Panc1 (cell line): ENCODE measurements around the gene ZNF385C. TPM values are rescaled to one million over a fixed set of nuclear protein-coding genes. Genes with fewer than 3 reads are reported as not detected.

Source experiments
- ATAC-seq: fragments of 200-7000 bp; cut with Tn5 transposase; 2 replicates; pipeline ENCODE4 v1.9.1; 2020; ENCODE audit warnings: mild to moderate bottlenecking, moderate library complexity
- BruUV-seq: library from RNA; stranded (reverse); fragments of 400-500 nt; replicated peaks from 2 replicates; lab custom pipeline; 2021; lab: Mats Ljungman, UMichigan
- CTCF ChIA-PET: fragments of 300-600 bp; sonication (Branson Sonifier 250); formaldehyde crosslinking; loops from one replicate; lab custom pipeline; 2022; ENCODE audit warnings: antibody characterized with exemption; lab: Charles Lee
- POLR2A ChIA-PET: fragments of 300-600 bp; sonication (Branson Sonifier 250); formaldehyde crosslinking; loops from one replicate; lab custom pipeline; 2022; ENCODE audit warnings: antibody characterized with exemption; lab: Charles Lee
- DNase-seq: peaks from one replicate; pipeline ENCODE4 v3.0.0-alpha.2; 2010; ENCODE audit warnings: low read depth, low spot score
- H3K27ac ChIP-seq: 2 replicates; pipeline ENCODE4 v1.5.1; 2011; ENCODE audit warnings: mild to moderate bottlenecking, low read length, inconsistent platforms
- H3K27me3 ChIP-seq: fragments of 200-500 bp; sonication (Bioruptor generic); 2 replicates; pipeline ENCODE4 v1.6.0; 2014; ENCODE audit warnings: low read length, inconsistent platforms; ENCODE audit not compliant: control insufficient read depth, insufficient read depth
- H3K36me3 ChIP-seq: fragments of 200-500 bp; sonication (Bioruptor generic); 2 replicates; pipeline ENCODE4 v1.5.1; 2014; ENCODE audit warnings: inconsistent platforms, mild to moderate bottlenecking, low read length, moderate library complexity; ENCODE audit not compliant: control insufficient read depth, insufficient read depth
- H3K4me1 ChIP-seq: 2 replicates; pipeline ENCODE4 v1.5.1; 2011; ENCODE audit warnings: inconsistent platforms, mild to moderate bottlenecking, low read length, moderate library complexity; ENCODE audit not compliant: control insufficient read depth, insufficient read depth
- H3K4me3 ChIP-seq, 2 experiments: 2 replicates each; pipeline ENCODE4 v1.5.1; 2011 to 2012; ENCODE audit warnings: low read depth in 2 of 2, low read length in 2 of 2, mild to moderate bottlenecking in 2 of 2, inconsistent platforms in 1 of 2, moderate library complexity in 1 of 2
- H3K9me3 ChIP-seq: fragments of 200-500 bp; sonication (Bioruptor generic); 2 replicates; pipeline ENCODE4 v1.5.1; 2014; ENCODE audit warnings: low read depth, mild to moderate bottlenecking, inconsistent platforms, low read length, moderate library complexity; ENCODE audit not compliant: control insufficient read depth, insufficient read depth
- POLR2AphosphoS5 ChIP-seq: IDR thresholded peaks from 2 replicates; pipeline ENCODE4 v1.6.1; 2012; ENCODE audit warnings: mild to moderate bottlenecking, low read depth, low read length, moderate library complexity
- SIN3A ChIP-seq: IDR thresholded peaks from 2 replicates; pipeline ENCODE4 v1.6.1; 2012; ENCODE audit warnings: low read depth, mild to moderate bottlenecking, low read length, moderate library complexity, borderline replicate concordance; ENCODE audit not compliant: insufficient read depth
- TCF7L2 ChIP-seq: IDR thresholded peaks from 2 replicates; pipeline ENCODE4 v1.6.1; 2011; ENCODE audit warnings: mild to moderate bottlenecking, low read depth, low read length, inconsistent platforms
- in situ Hi-C: cut with HindIII; loops from 2 replicates; pipeline ENCODE4 v1.10.0; 2016; ENCODE audit warnings: low sequenced_read_pairs, low pct_unique_long_range_greater_than_20kb
- intact Hi-C: fragments of 100-400 bp; cut with micrococcal nuclease; formaldehyde crosslinking; loops from one replicate; pipeline ENCODE4 v1.10.0; 2022; ENCODE audit not compliant: unreplicated experiment
- total RNA-seq: library from RNA; stranded (reverse); gene quantifications from one replicate; pipeline ENCODE4 v1.2.1, GENCODE V29; 2021; ENCODE audit not compliant: unreplicated experiment
- TF ChIP-seq, protein P1 (sequence below): fragments of 450-650 bp; IDR thresholded peaks from 2 replicates; pipeline ENCODE4 v1.5.1; 2017; ENCODE audit warnings: mild to moderate bottlenecking
- TF ChIP-seq, protein P2 (sequence below), 2 experiments: IDR thresholded peaks; 2 replicates each; pipeline ENCODE4 v1.6.1; 2011 to 2012; ENCODE audit warnings: low read depth in 2 of 2, control low read depth in 1 of 2, low read length in 1 of 2, mild to moderate bottlenecking in 1 of 2, moderate library complexity in 1 of 2; ENCODE audit not compliant: insufficient read depth in 1 of 2

The ZNF385C gene
- total RNA-seq, 1 experiment from 2014 or later: 0.21 TPM

DNA sequence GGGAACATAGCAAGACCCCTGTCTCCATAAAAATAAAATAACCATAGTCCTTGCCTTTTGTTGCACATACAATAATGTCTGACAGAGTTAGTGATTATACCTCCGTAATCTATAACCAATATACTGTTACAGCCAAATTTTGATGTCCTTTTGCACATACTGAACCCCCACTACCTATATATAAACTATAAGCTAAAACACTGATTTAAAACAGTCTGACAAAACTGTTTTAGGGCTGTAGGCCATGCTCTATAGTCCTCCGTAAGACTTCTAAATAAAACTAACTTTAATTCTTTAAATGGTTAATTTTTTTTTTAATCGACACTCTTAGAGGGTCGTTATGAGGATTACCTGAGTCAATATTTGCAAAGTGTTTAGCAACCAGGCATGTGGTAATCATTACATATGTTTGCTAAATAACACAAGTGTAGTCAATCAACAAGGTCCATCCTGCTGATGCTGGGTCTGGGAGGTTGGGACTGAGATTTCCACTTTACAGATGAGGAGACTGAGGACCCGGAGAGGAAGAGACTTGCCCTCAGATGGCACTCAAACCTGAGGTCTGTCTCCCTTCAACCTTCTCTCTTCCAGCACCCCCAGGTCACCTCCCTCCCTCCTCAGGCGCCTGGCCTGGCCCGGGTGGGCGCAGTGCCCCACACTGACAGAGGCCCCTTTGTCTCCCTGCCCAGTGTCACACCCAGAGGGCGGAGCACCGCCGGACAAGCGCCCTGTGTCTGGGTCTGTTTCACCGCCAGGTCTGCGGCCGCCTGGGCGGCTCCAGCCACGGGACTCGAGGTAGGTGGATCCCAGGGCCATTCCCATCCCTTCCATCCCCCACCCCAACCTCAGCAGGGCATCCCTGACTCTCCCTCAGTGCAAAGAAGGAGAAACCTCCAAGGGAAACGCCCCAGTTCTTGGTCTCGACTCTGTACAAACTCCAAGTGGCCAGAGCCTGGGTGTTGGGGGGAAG lies 10.3 kb downstream of the ZNF385C start:
- ATAC-seq (no peak; the same call in 1 of the 2 replicates), DNase-seq (no peak)
- in situ Hi-C loops (no loop called here), intact Hi-C loops (no loop called here)
- CTCF ChIA-PET: no interaction called here
- POLR2A ChIA-PET: interaction anchor here (0.6 kb wide), 1 partner anchor 33 kb away, joined by 3 read pairs; the partner anchor contains the start of gene KAT2A
- Histone ChIP-seq H3K27me3 (no peaks in the 10 kb centered on the region), H3K36me3 (no peaks in the 10 kb centered on the region), H3K27ac (no peak overlapping the region), H3K9me3 (no peaks in the 10 kb centered on the region), H3K4me3 (no peak overlapping the region), H3K4me1 (no peaks in the 10 kb centered on the region)
- no TSS peak for BruUV-seq
- TF ChIP-seq SIN3A (no peak), POLR2AphosphoS5 (no peak), TCF7L2 (no peak)
- TF ChIP-seq, protein P1, sequence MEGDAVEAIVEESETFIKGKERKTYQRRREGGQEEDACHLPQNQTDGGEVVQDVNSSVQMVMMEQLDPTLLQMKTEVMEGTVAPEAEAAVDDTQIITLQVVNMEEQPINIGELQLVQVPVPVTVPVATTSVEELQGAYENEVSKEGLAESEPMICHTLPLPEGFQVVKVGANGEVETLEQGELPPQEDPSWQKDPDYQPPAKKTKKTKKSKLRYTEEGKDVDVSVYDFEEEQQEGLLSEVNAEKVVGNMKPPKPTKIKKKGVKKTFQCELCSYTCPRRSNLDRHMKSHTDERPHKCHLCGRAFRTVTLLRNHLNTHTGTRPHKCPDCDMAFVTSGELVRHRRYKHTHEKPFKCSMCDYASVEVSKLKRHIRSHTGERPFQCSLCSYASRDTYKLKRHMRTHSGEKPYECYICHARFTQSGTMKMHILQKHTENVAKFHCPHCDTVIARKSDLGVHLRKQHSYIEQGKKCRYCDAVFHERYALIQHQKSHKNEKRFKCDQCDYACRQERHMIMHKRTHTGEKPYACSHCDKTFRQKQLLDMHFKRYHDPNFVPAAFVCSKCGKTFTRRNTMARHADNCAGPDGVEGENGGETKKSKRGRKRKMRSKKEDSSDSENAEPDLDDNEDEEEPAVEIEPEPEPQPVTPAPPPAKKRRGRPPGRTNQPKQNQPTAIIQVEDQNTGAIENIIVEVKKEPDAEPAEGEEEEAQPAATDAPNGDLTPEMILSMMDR: no peak
- TF ChIP-seq, protein P2, sequence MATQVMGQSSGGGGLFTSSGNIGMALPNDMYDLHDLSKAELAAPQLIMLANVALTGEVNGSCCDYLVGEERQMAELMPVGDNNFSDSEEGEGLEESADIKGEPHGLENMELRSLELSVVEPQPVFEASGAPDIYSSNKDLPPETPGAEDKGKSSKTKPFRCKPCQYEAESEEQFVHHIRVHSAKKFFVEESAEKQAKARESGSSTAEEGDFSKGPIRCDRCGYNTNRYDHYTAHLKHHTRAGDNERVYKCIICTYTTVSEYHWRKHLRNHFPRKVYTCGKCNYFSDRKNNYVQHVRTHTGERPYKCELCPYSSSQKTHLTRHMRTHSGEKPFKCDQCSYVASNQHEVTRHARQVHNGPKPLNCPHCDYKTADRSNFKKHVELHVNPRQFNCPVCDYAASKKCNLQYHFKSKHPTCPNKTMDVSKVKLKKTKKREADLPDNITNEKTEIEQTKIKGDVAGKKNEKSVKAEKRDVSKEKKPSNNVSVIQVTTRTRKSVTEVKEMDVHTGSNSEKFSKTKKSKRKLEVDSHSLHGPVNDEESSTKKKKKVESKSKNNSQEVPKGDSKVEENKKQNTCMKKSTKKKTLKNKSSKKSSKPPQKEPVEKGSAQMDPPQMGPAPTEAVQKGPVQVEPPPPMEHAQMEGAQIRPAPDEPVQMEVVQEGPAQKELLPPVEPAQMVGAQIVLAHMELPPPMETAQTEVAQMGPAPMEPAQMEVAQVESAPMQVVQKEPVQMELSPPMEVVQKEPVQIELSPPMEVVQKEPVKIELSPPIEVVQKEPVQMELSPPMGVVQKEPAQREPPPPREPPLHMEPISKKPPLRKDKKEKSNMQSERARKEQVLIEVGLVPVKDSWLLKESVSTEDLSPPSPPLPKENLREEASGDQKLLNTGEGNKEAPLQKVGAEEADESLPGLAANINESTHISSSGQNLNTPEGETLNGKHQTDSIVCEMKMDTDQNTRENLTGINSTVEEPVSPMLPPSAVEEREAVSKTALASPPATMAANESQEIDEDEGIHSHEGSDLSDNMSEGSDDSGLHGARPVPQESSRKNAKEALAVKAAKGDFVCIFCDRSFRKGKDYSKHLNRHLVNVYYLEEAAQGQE (IDR thresholded peaks at IDR 0.05; ENCODE audit: insufficient read depth in 1 of 2, low read depth in 2 of 2, low read length in 1 of 2): no peak

DNA sequence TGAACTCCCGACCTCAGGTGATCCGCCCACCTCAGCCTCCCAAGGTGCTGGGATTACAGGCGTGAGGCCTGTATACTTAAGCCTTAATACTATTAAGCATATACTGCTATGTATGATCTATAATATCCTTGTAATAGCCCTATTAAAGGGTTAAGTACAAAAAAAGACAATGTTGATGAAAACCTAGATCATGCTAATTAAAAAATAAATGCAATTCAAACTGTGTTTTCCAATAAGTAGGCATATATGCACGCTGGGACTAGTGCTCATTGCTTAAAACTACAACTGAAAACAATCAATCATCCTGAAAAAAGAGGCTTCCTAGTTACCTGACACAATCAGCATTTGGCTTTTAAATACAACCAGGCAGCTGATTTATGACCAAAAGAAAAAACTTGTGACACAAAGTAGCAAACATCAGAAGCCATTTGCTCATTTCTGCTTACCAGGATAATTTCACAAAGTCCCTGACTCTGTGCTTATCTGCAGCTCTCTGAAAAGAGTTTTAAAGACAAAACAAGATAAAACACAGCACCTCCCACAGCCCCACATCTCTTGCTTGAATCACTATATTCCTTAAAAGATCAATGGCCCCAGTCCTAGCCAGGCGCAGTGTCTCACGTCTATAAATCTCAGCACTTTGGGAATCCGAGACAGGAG lies 11.1 kb downstream of the ZNF385C start:
- BruUV-seq: no TSS peak
- intact Hi-C loops: no loop called here
- in situ Hi-C loops: no loop called here
- TF ChIP-seq SIN3A (no peak), TCF7L2 (no peak), POLR2AphosphoS5 (no peak)
- TF ChIP-seq, protein P1: no peak
- TF ChIP-seq, protein P2 (IDR thresholded peaks at IDR 0.05; ENCODE audit: insufficient read depth in 1 of 2, low read depth in 2 of 2, low read length in 1 of 2): no peak
- ChIA-PET CTCF (no interaction called here), POLR2A (no interaction called here)
- no peak overlapping the region for H3K4me3 ChIP-seq
- no peak for ATAC-seq
- H3K9me3 ChIP-seq: no peaks in the 10 kb centered on the region
- H3K4me1 ChIP-seq: no peaks in the 10 kb centered on the region
- no peaks in the 10 kb centered on the region for H3K27me3 ChIP-seq
- no peak overlapping the region for H3K27ac ChIP-seq
- DNase-seq: no peak
- H3K36me3 ChIP-seq: no peaks in the 10 kb centered on the region
